Measurements from ENCODE around the gene NHLRC4. TPM values are rescaled to one million over a fixed set of nuclear protein-coding genes. Genes with fewer than 3 reads are reported as not detected.

Gene NHLRC4
- total and polyA plus RNA-seq, 2 donors (not counting 1 experiment from before 2014, with no cell fraction given) = 0.66 to 3.3 TPM

DNA sequence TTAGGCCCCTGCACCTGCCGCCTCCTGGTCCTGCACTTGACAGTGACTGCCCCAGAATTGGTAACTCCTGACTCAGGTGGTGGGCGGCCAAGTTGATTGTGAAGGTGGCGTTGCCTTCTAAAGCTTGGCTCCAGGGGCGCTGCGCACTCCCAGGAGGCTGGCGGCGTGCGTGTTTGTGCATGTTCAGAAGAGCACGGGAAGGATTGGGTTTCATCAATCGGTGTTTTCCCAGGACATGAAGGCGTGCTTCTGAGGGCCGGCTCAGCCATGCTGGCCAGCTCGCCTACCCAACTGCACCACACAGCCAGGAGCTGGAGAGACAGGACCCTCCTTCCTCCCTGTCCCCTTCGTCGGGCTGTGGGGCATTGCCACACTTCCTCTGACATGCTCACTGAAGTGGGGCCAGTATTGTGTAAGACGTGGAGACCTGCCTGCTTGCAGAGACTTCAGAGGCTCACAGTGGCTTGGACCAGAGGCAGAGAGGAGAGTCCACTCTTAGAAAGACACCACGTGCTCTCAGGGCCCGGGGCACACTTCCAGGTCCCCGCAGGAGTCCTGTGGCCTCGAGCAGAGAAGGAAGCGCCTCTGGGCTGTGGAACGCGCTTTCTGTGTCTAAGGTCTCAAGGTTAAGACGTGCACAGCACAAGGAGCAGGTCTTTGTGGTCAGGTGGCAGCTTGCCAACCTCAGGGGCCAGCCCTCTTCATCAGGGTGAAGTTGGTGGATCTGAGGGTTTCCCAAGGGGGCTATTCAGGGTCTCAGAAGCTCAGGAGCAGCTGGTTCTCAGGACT lies 25.9 kb downstream of the NHLRC4 start:
- Histone ChIP-seq H3K27ac (ENCODE audit: insufficient read depth, low read length) (no peak overlapping the region), H3K36me3 (ENCODE audit: control insufficient read depth, insufficient read depth, low read length) (no peaks in the 10 kb centered on the region), H3K79me2 (ENCODE audit: control insufficient read depth, insufficient read depth, low read length) (peaks cover 22% of the 10 kb centered on the region), H3K27me3 (ENCODE audit: control insufficient read depth, insufficient read depth, low read length) (no peaks in the 10 kb centered on the region), H2AFZ (ENCODE audit: low read length) (no peak overlapping the region), H3K9me3 (ENCODE audit: control insufficient read depth, insufficient read depth, low read depth, low read length) (no peaks in the 10 kb centered on the region), H3K4me3 (replicated peaks in 1 of 4; ENCODE audit: control extremely low read depth in 1 of 4, insufficient read depth in 1 of 4, low read depth in 3 of 4, low read length in 4 of 4) (no peak overlapping the region), H4K20me1 (ENCODE audit: control insufficient read depth, extremely low read depth, insufficient read depth, low read length) (no peaks in the 10 kb centered on the region), H3K4me2 (ENCODE audit: extremely low read depth, insufficient read depth, low read length) (no peak overlapping the region), H3K9ac (ENCODE audit: insufficient read depth, low read length) (no peak overlapping the region), H3K4me1 (ENCODE audit: control insufficient read depth, extremely low read depth, insufficient read depth, low read length) (peaks cover 9% of the 10 kb centered on the region)
- TF ChIP-seq EZH2 (IDR thresholded peaks at IDR 0.05; ENCODE audit: low read length, missing control alignments) = no peak
- TF ChIP-seq, protein P1, sequence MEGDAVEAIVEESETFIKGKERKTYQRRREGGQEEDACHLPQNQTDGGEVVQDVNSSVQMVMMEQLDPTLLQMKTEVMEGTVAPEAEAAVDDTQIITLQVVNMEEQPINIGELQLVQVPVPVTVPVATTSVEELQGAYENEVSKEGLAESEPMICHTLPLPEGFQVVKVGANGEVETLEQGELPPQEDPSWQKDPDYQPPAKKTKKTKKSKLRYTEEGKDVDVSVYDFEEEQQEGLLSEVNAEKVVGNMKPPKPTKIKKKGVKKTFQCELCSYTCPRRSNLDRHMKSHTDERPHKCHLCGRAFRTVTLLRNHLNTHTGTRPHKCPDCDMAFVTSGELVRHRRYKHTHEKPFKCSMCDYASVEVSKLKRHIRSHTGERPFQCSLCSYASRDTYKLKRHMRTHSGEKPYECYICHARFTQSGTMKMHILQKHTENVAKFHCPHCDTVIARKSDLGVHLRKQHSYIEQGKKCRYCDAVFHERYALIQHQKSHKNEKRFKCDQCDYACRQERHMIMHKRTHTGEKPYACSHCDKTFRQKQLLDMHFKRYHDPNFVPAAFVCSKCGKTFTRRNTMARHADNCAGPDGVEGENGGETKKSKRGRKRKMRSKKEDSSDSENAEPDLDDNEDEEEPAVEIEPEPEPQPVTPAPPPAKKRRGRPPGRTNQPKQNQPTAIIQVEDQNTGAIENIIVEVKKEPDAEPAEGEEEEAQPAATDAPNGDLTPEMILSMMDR (conservative IDR thresholded peaks at IDR 0.05 in 1 of 2, IDR thresholded peaks at IDR 0.05 in 1 of 2; ENCODE audit: low read depth in 1 of 2, low read length in 2 of 2) = no peak
- DNase-seq (ENCODE audit: low read depth in 2 of 2) = peak in 1 of 2 donors; percentile 17

DNA sequence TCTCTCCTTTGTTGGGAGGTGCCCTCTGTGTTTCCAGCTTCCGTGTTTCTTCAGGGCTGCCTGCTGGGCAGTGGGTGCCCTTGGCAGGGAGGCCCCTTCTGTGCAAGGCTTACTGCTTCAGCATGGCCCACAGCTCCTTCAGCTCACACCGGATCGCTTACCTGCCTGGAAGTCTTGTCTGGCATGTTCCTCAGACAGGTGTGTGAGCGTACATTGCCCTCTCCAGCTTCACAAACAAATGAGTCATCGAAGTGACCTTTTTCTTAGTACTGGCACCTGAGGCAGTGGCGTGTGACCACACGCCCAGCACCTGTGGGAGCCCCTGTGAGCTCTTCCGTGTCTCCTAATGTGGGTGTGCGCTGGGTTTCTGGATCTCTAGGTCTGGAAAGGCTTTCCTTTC lies 26.6 kb downstream of the NHLRC4 start:
- peaks cover 18% of the 10 kb centered on the region for H3K79me2 ChIP-seq (ENCODE audit: control insufficient read depth, insufficient read depth, low read length)
- TF ChIP-seq EZH2 (IDR thresholded peaks at IDR 0.05; ENCODE audit: low read length, missing control alignments) = no peak
- TF ChIP-seq, protein P1 (conservative IDR thresholded peaks at IDR 0.05 in 1 of 2, IDR thresholded peaks at IDR 0.05 in 1 of 2; ENCODE audit: low read depth in 1 of 2, low read length in 2 of 2) = no peak
- no peaks in the 10 kb centered on the region for H3K27me3 ChIP-seq (ENCODE audit: control insufficient read depth, insufficient read depth, low read length)
- DNase-seq (ENCODE audit: low read depth in 2 of 2) = no peak
- H3K4me1 ChIP-seq (ENCODE audit: control insufficient read depth, extremely low read depth, insufficient read depth, low read length) = peaks cover 5% of the 10 kb centered on the region
- no peak overlapping the region for H3K9ac ChIP-seq (ENCODE audit: insufficient read depth, low read length)
- H3K36me3 ChIP-seq (ENCODE audit: control insufficient read depth, insufficient read depth, low read length) = no peaks in the 10 kb centered on the region
- H3K4me2 ChIP-seq (ENCODE audit: extremely low read depth, insufficient read depth, low read length) = no peak overlapping the region
- no peaks in the 10 kb centered on the region for H4K20me1 ChIP-seq (ENCODE audit: control insufficient read depth, extremely low read depth, insufficient read depth, low read length)
- no peak overlapping the region for H3K27ac ChIP-seq (ENCODE audit: insufficient read depth, low read length)
- H3K9me3 ChIP-seq (ENCODE audit: control insufficient read depth, insufficient read depth, low read depth, low read length) = no peaks in the 10 kb centered on the region
- no peak overlapping the region for H2AFZ ChIP-seq (ENCODE audit: low read length)
- no peak overlapping the region for H3K4me3 ChIP-seq (replicated peaks in 1 of 4; ENCODE audit: control extremely low read depth in 1 of 4, insufficient read depth in 1 of 4, low read depth in 3 of 4, low read length in 4 of 4)

DNA sequence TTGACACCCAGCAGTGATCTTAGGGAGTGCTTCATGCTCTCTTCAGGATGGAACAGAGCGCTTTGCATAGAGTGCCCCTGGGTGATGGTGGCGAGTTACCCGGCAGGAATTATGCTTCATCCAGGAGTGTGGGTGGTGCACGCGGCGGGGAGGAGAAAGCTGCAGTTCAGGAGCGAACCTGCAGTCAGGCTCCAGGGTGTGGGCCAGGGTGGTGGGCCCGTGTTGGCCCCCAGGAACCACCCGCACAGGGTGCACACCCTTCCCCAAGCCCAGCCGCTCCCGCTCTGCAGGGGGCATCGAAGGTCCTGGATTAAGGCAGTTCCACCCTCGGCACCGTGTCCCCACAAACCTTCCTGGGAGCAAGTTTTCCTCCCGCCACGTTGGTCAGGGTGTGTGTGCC lies 27.0 kb downstream of the NHLRC4 start:
- Histone ChIP-seq H3K4me2 (ENCODE audit: extremely low read depth, insufficient read depth, low read length) (no peak overlapping the region), H3K9ac (ENCODE audit: insufficient read depth, low read length) (no peak overlapping the region), H3K79me2 (ENCODE audit: control insufficient read depth, insufficient read depth, low read length) (peaks cover 18% of the 10 kb centered on the region), H3K4me3 (replicated peaks in 1 of 4; ENCODE audit: control extremely low read depth in 1 of 4, insufficient read depth in 1 of 4, low read depth in 3 of 4, low read length in 4 of 4) (no peak overlapping the region), H3K27me3 (ENCODE audit: control insufficient read depth, insufficient read depth, low read length) (no peaks in the 10 kb centered on the region), H3K4me1 (ENCODE audit: control insufficient read depth, extremely low read depth, insufficient read depth, low read length) (peaks cover 5% of the 10 kb centered on the region), H4K20me1 (ENCODE audit: control insufficient read depth, extremely low read depth, insufficient read depth, low read length) (no peaks in the 10 kb centered on the region), H2AFZ (ENCODE audit: low read length) (no peak overlapping the region), H3K36me3 (ENCODE audit: control insufficient read depth, insufficient read depth, low read length) (no peaks in the 10 kb centered on the region), H3K27ac (ENCODE audit: insufficient read depth, low read length) (no peak overlapping the region), H3K9me3 (ENCODE audit: control insufficient read depth, insufficient read depth, low read depth, low read length) (no peaks in the 10 kb centered on the region)
- DNase-seq (ENCODE audit: low read depth in 2 of 2) = no peak
- no peak for TF ChIP-seq EZH2 (IDR thresholded peaks at IDR 0.05; ENCODE audit: low read length, missing control alignments)
- TF ChIP-seq, protein P1 (conservative IDR thresholded peaks at IDR 0.05 in 1 of 2, IDR thresholded peaks at IDR 0.05 in 1 of 2; ENCODE audit: low read depth in 1 of 2, low read length in 2 of 2) = no peak
